ENCODE measurements around the gene CETN3. TPM values are rescaled to one million over a fixed set of nuclear protein-coding genes. Genes with fewer than 3 reads are reported as not detected.
A peak's percentile ranks its signal among the peaks of the same experiment; 100 is the strongest.

The CETN3 gene
- total and polyA plus RNA-seq, 2 experiments from 2014 or later: 22.1 to 107 TPM

DNA sequence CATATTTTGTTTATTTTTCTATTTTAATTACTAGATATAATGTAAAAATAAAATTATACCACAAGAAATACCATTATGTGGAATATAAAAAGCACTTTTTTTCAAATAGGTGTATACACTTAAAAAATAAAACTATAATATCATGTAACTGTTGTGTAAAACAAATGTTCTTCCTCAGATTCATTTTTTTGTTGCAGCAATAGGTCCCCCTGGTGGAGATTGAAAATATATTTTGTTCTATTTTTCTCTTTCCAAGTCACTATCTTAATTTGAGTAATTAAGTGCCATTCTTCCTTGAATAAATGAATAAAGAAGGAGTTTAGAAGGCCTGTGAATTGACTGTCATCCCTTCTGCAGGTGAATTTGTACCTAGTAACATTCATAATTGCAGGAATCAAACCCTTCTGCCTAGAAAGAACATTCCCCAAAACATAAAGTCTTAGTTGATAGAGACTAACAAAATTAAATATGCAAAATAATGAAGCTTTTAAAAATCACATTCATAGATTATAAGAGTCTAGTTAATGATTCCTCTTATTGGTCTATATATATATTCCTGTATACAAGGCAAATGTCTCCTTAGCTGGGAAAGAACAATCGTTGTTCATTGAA, 23.4 kb downstream of the CETN3 start:
- DNase-seq (ENCODE audit: low spot score) (peak; percentile 57), ATAC-seq (no peak)
- no peaks in the 10 kb centered on the region for H3K9me2 ChIP-seq (ENCODE audit: insufficient read depth)
- Mint-ChIP-seq H3K36me3 (ENCODE audit: low read depth) (no peaks in the 10 kb centered on the region), H3K27ac (no peak overlapping the region), H3K4me3 (no peak overlapping the region), H3K27me3 (ENCODE audit: insufficient read depth, low read depth, poor library complexity) (no peaks in the 10 kb centered on the region), H3K9me3 (peaks cover 4% of the 10 kb centered on the region; the same call in 1 of the 3 replicates), H3K4me1 (peaks cover 9% of the 10 kb centered on the region)
- no peaks in the 10 kb centered on the region for H4K20me1 ChIP-seq (replicated peaks; ENCODE audit: insufficient read depth)
- H3F3A ChIP-seq (replicated peaks; ENCODE audit: low read depth): no peaks in the 10 kb centered on the region
- no peak overlapping the region for H3K4me2 ChIP-seq
- no peaks in the 10 kb centered on the region for H3K36me3 ChIP-seq (ENCODE audit: insufficient read depth)
- no peak overlapping the region for H3K4me3 ChIP-seq
- H3K27ac ChIP-seq (ENCODE audit: low read depth): no peak overlapping the region
- TF ChIP-seq CREB1 (CRISPR knock-in tag; IDR thresholded peaks at IDR 0.05; ENCODE audit: low read depth): no peak
- TF ChIP-seq, protein P1, sequence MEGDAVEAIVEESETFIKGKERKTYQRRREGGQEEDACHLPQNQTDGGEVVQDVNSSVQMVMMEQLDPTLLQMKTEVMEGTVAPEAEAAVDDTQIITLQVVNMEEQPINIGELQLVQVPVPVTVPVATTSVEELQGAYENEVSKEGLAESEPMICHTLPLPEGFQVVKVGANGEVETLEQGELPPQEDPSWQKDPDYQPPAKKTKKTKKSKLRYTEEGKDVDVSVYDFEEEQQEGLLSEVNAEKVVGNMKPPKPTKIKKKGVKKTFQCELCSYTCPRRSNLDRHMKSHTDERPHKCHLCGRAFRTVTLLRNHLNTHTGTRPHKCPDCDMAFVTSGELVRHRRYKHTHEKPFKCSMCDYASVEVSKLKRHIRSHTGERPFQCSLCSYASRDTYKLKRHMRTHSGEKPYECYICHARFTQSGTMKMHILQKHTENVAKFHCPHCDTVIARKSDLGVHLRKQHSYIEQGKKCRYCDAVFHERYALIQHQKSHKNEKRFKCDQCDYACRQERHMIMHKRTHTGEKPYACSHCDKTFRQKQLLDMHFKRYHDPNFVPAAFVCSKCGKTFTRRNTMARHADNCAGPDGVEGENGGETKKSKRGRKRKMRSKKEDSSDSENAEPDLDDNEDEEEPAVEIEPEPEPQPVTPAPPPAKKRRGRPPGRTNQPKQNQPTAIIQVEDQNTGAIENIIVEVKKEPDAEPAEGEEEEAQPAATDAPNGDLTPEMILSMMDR (conservative IDR thresholded peaks at IDR 0.05; ENCODE audit: low read depth in 2 of 2): peak in 1 of 2 experiments; percentile 85; a peak in 3 of 4 replicates
- H3K4me1 ChIP-seq (ENCODE audit: insufficient read depth): peaks cover 8% of the 10 kb centered on the region; the same call in 1 of the 2 replicates
- H3K27me3 ChIP-seq (ENCODE audit: insufficient read depth): no peaks in the 10 kb centered on the region
- no peaks in the 10 kb centered on the region for H3K79me2 ChIP-seq (replicated peaks; ENCODE audit: insufficient read depth)
- no peak overlapping the region for H2AFZ ChIP-seq

DNA sequence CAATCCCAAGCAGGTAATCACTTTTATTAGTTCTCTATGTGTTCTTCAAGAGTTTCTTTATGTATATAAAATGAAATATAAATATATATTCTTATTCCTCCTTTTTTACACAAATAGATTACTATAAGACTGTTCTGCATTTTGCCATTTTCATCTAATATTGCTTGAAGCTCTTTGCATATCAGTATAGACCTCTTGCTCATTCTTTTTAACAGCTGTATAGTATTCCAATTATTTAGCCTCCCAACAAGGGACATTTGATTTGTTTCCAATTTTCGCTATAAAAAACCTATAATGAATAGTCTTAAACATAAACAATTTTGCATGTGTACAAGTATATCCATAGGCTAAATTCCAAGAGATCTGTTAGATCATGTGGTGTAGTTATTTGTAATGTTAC, 25.2 kb downstream of the CETN3 start:
- no peak for ATAC-seq
- Histone ChIP-seq H3K79me2 (replicated peaks; ENCODE audit: insufficient read depth) (no peaks in the 10 kb centered on the region), H3F3A (replicated peaks; ENCODE audit: low read depth) (no peaks in the 10 kb centered on the region), H3K36me3 (ENCODE audit: insufficient read depth) (no peaks in the 10 kb centered on the region), H3K27ac (ENCODE audit: low read depth) (no peak overlapping the region), H3K4me1 (ENCODE audit: insufficient read depth) (no peaks in the 10 kb centered on the region), H3K27me3 (ENCODE audit: insufficient read depth) (no peaks in the 10 kb centered on the region), H3K9me2 (ENCODE audit: insufficient read depth) (no peaks in the 10 kb centered on the region), H2AFZ (no peak overlapping the region), H4K20me1 (replicated peaks; ENCODE audit: insufficient read depth) (no peaks in the 10 kb centered on the region), H3K4me2 (no peak overlapping the region), H3K4me3 (no peak overlapping the region)
- H3K27me3 Mint-ChIP-seq (ENCODE audit: insufficient read depth, low read depth, poor library complexity): no peaks in the 10 kb centered on the region
- DNase-seq (ENCODE audit: low spot score): no peak
- peaks cover 3% of the 10 kb centered on the region; the same call in 2 of the 3 replicates for H3K4me1 Mint-ChIP-seq
- H3K27ac Mint-ChIP-seq: no peak overlapping the region
- peaks cover 4% of the 10 kb centered on the region; the same call in 1 of the 3 replicates for H3K9me3 Mint-ChIP-seq
- H3K4me3 Mint-ChIP-seq: no peak overlapping the region
- no peaks in the 10 kb centered on the region for H3K36me3 Mint-ChIP-seq (ENCODE audit: low read depth)
- TF ChIP-seq, protein P1 (conservative IDR thresholded peaks at IDR 0.05; ENCODE audit: low read depth in 2 of 2): no peak
- no peak for TF ChIP-seq JUNB (IDR thresholded peaks at IDR 0.05; ENCODE audit: unreplicated experiment)
- TF ChIP-seq, protein P2, sequence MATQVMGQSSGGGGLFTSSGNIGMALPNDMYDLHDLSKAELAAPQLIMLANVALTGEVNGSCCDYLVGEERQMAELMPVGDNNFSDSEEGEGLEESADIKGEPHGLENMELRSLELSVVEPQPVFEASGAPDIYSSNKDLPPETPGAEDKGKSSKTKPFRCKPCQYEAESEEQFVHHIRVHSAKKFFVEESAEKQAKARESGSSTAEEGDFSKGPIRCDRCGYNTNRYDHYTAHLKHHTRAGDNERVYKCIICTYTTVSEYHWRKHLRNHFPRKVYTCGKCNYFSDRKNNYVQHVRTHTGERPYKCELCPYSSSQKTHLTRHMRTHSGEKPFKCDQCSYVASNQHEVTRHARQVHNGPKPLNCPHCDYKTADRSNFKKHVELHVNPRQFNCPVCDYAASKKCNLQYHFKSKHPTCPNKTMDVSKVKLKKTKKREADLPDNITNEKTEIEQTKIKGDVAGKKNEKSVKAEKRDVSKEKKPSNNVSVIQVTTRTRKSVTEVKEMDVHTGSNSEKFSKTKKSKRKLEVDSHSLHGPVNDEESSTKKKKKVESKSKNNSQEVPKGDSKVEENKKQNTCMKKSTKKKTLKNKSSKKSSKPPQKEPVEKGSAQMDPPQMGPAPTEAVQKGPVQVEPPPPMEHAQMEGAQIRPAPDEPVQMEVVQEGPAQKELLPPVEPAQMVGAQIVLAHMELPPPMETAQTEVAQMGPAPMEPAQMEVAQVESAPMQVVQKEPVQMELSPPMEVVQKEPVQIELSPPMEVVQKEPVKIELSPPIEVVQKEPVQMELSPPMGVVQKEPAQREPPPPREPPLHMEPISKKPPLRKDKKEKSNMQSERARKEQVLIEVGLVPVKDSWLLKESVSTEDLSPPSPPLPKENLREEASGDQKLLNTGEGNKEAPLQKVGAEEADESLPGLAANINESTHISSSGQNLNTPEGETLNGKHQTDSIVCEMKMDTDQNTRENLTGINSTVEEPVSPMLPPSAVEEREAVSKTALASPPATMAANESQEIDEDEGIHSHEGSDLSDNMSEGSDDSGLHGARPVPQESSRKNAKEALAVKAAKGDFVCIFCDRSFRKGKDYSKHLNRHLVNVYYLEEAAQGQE (IDR thresholded peaks at IDR 0.05; ENCODE audit: unreplicated experiment): no peak
- TF ChIP-seq EZH2phosphoT487 (IDR thresholded peaks at IDR 0.05; ENCODE audit: unreplicated experiment): no peak
- TF ChIP-seq ZNF331 (CRISPR knock-in tag; IDR thresholded peaks at IDR 0.05; ENCODE audit: low read depth): no peak
- TF ChIP-seq CREB1 (CRISPR knock-in tag; IDR thresholded peaks at IDR 0.05; ENCODE audit: low read depth): no peak
- no peak for TF ChIP-seq STAT1 (IDR thresholded peaks at IDR 0.05; ENCODE audit: unreplicated experiment)
- no peak for TF ChIP-seq NANOG (IDR thresholded peaks at IDR 0.05; ENCODE audit: borderline replicate concordance)

Data from GM23338 (cell line).